ENCODE data around the gene SHISA2.

- TF ChIP-seq CTCF (conservative IDR thresholded peaks at IDR 0.05) (no peak), EZH2 (IDR thresholded peaks at IDR 0.05; ENCODE audit: low read depth) (no peak)
These were observed 26.0 kb downstream of the SHISA2 start for GRCh38 chr13:26025771-26026170.

Measured in PC-9 (cell line).